Stimulated activated CD8-positive, alpha-beta memory T cell treated with anti-CD3 and anti-CD28 coated beads, Interleukin-7, amount 100 ng/mL, for 4 hours (primary cell): ENCODE results near the gene ST8SIA4.

ENCODE experiments used
- DNase-seq, 2 donors: peaks; one replicate each; pipeline ENCODE4 v3.0.0-alpha.2; 2020; ENCODE audit warnings: low read depth in 2 of 2

Gene ST8SIA4

DNA sequence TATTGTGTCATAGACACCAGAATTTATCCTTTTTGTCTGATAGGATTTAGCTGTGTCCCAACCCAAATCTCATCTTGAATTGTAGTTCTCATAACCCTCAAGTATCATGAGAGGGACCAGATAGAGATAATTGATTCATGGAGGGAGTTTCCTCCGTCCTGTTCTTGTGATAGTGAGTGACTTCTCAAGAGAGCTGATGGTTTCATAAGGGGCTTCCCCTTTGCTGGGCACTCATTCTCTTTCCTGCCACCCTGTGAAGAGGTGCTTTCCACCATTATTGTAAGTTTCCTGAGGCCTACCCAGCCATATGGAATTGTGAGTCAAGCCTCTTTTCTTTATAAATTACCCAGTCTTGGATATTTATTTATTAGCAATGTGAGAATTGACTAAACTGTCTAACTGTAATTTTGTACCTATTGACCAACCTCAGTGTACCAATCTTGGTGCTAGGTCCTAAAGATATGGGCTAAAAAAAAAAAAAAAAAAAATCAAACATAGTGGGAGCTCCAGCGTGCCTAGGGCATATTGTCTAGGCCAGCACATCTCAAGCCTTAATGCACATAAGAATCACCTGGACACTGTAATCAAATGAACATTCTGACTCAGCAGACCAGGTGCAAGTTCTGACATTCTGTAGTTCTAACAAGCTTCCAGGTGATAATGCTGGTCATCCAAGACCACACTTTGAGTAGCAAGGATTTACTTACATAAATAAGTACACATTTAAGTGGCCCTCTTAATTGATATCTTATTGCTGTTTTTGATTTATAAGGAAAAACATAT lies 30.5 kb downstream of the ST8SIA4 start:
- DNase-seq: no peak

DNA sequence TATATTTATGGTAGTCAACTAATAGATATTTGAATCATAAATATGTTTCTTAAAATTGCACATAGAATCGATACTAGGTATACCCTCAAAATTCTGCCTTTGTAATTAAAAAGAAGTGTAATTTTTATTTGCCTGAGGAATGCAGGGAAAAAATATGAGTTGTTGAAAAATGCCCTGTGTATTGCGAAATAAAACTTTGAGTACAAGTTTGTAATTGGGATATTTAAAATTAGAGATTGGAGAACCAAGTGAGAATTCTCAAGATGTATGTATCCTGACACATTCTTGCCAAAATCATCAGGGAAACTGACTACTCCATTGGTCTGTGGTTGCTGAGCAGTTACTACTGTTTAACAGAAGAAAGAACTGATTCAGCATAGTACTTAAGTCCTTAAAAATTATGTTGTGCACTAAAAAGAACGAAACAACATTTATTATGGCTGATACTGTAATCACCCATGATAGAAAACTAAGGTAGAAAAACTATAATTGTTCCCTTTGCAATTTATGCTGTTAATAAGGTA lies 36.0 kb downstream of the ST8SIA4 start:
- no peak for DNase-seq

DNA sequence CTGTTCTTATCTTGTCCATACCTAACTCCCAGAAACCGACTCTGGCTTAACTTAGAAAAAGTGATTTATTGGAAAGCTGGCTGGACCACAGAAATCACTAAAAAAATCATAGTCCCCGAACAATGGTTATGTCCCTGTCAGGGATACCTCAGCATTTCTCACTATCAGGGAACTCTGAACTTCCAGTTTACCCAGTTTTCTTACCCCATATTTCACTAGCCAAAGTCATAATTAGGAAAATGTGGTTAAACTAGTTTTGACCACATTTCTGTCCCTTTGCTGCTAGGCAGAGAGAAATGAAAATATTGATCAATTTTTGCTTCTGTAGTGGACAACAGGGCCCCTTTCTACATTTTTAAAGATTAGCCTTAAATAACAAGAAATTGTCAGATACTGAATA lies 38.2 kb downstream of the ST8SIA4 start:
- no peak for DNase-seq

DNA sequence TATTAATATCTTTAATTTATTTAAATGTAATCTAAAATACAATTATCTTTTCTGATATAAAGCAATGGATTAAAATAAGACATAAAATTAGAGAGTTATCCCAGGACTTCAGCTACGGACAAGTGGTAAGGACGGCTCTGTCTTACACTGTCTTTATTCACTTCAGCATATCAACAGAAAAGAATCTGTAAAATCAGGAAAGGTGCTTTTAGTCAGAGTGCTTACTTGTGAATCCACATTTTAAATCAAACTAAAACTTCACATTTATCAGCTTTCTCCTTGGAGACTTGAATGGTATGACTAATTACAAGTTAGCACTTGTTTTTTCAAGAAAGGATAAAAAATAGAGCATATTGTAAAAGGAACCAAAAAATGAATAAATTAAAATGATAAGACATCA lies 39.3 kb downstream of the ST8SIA4 start:
- DNase-seq: no peak

GRCh38 chr5:100861148-100861547 lies 41.9 kb downstream of the ST8SIA4 start:
- DNase-seq: no peak

DNA sequence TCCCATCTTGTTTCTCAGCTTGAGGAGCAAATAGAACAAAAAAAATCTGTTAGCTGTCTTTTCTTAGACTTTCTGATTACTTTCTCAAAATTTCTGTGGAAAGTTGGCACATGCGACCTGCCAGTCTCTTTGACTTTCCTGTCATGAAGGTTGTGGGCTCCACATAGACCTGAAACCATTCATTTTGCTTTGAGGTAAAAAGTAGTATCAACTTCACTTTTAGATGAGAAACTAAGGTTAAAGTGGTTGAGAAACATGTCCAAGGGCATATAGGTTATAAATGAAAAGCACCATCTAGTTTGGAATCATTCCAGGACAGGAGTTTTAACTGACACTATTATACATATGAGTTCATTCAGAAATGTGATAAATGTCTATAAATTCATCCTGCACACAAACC lies 42.7 kb downstream of the ST8SIA4 start:
- no peak for DNase-seq

DNA sequence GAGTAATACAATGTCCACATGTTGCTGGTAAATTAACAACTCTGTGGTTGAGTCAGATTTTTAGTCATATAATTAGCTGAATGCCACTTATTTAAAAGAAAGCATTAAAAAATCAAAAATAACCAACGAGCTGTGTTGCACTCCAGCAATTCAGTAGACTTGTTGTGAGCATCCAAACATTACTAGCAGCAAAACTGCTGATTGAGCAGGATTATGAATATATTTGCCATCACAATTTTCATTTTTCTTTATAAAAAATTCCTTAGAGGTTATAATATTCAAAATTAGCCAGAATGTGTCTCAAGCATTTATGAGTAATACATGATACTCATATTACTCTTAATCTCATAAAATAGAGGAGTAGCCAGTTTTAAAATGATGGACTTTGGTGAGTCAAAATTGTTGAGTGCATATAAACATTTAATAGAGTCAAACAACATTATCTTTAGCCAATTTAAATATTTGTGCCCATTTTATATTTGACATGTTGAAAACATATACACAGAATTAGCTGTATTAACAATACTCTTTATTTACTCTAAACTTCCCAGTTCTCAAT lies 44.0 kb downstream of the ST8SIA4 start:
- no peak for DNase-seq

DNA sequence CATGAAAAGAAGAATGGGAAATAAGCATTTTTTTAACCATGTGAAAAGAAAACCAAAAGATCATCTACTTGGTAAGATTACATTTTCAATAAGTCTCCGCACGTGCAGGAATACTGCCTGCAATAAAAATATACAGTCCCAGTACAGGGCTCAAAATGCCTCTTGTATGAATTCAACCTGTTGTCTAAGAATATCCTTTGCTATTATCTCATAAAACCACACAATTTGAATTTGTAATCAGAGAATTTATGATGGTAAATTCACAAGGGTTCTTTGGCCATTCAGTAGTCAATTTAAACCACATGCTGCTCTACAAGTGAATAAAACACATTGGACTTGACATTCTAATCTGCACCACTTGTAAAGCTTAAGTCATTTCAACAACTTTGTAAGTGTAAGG lies 46.6 kb downstream of the ST8SIA4 start:
- DNase-seq: no peak

DNA sequence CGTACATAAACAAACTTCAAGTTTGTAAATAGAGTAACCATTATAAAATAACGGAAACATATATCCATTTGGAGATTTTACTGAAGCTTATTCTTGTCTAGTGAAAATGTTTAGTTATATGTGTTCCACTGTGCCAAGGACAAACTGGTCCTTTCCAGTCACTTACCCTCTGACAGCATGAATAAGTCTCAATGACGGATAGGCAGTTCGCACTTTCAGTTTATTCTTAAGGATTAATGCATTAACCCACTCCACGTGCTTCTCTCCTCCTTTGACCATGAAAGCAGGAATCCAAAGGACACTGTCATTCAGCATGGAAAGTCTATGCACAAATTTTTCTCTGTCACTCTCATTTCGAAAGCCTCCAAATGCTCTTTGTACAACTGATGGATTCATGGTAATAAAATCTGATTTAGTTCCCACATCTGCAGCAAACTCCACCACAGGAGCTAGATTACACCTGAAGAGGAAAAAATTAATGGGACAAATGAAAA lies 47.1 kb downstream of the ST8SIA4 start:
- DNase-seq: no peak

DNA sequence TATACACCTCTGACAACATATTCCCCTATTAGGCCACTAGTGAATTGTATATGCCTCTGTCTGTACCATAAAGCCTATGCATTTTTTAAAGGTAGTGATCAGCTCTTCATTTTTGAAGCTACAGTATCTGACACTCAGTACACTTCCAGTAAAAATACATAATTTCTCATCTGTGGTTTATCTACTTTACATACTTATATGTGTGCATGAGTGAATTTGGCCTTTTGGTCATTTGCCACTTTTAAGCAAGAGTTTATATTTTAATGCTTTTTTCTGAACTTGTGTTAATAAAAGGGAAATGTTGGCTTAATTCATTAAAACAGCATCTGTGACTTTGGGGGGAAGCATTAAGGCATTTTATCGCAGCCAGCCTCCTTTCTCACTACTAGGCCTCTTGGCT lies 47.8 kb downstream of the ST8SIA4 start:
- no peak for DNase-seq

- DNase-seq: no peak
These were observed 48.5 kb downstream of the ST8SIA4 start for GRCh38 chr5:100854591-100854990.

DNA sequence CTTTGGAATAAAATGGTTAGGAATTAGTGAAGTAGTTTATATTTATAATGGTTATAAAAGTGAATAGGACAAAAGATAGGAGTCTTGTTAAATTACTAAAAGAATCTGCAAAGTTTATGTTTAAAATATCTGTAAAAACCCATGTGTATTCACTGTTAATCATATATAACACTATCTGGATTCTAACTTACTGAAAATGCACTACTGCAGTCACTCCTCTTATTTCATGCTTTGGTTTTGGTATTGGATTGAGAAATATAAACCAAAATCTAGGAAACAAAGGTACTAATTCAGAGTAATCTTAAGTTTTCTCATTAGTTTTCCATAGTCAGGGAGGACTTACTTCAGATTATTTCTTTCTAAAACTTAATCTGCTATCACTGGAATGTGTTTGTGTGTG lies 49.5 kb downstream of the ST8SIA4 start:
- no peak for DNase-seq

DNA sequence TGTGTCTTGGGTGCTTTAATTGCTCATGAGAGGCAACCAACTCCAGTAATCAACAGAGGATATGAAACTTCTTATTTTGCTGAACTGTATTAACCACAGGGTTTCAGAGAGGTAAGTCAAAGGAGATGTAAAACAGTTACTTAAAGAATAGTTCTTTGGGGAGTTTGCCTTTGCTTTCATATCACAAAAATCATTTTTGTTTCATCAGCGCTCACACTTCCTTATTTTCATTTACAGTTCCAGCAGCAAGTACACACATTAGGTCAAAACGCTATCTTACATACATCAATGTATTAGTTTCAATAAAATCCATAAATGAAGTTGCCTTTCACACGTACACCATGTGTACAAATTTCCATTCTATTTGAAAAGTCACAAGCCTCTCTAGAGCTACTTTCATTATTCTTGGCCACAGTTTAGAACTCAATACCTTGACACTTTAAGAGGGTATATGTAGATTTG lies 50.1 kb downstream of the ST8SIA4 start:
- no peak for DNase-seq

DNA sequence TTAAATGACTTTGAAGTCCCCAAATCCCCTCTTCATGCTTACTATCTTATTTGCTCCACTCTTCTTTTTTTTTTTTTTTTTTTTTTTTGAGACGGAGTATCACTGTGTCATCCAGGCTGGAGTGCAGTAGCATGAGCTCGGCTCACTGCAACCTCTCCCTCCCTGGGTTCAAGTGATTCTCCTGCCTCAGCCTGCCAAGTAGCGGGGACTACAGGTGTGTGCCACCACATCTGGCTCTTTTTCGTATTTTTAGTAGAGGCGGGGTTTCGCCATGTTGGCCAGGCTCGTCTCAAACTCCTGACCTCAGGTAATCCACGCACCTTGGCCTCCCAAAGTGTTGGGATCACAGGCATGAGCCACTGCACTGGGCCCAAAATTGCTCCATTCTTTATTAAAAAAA lies 51.0 kb downstream of the ST8SIA4 start:
- DNase-seq: no peak

- no peak for DNase-seq
These were observed 56.3 kb downstream of the ST8SIA4 start for GRCh38 chr5:100846772-100847171.

- DNase-seq: no peak
These were observed 61.0 kb downstream of the ST8SIA4 start for GRCh38 chr5:100842080-100842479.

DNA sequence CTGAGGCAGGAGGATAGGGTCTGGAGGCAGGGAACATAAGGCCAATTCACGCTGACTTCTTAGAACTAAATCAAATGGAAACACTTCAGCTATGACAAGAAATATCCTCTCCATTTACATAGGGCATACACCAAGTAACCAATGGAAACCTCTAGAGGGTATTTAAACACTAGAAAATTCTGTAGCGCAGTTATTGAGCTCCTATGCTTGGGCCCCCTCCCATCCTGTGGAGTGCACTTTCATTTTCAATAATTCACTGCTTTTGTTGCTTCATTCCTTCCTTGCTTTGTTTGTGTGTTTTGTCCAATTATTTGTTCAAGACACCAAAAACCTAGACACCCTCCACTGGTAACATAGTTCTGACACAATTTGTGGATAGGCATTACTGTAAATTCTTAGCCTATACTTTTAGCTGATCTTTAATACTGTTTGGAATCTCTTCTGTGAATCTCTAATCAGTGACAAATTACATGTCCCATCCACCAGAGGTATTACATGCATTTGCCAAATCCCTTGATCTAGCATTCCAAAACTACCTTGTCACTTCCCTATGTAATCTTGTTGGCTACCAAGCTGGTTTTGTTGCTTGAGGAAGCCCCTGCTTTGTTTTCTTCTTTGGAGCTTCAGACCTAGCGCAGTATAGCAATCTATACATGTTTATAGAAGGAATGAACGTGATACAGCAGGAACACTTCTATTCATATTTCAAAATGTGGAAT lies 61.6 kb downstream of the ST8SIA4 start:
- no peak for DNase-seq

- no peak for DNase-seq
These were observed 62.3 kb downstream of the ST8SIA4 start for GRCh38 chr5:100840789-100841188.

- DNase-seq: no peak
These were observed 62.7 kb downstream of the ST8SIA4 start for GRCh38 chr5:100840370-100840769.

DNA sequence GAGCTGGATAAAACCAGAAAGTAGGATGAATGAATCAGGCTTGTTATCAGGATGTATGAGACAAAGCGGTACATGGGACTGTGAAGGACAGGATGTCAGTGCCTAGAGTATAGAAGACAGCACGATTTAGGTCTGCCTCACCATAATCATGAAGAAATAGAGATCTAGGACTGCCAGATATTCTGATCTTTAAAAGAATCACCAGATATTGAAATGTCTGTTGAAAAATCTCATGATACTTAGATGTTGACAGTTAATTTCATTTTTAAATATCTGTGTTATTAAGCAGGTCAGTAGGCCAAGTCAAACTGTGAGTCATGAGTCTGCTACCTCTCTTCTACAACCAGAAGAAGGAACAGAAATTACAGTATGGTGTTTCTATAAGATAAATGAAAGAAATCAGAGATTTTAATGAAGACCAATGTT lies 65.0 kb downstream of the ST8SIA4 start:
- DNase-seq: no peak

- no peak for DNase-seq
These were observed 68.6 kb downstream of the ST8SIA4 start for GRCh38 chr5:100834519-100834918.
